NK-92 (cell line): ENCODE measurements around the gene CAPN2.

ENCODE experiments used
- DNase-seq: peaks from one replicate; lab custom pipeline; 2025; ENCODE audit not compliant: unreplicated experiment; lab: John Stamatoyannopoulos, UW

The CAPN2 gene

GRCh38 chr1:223702735-223703667 lies 9.3 kb upstream of the CAPN2 start:
- no peak for DNase-seq

GRCh38 chr1:223703668-223704013 lies 8.7 kb upstream of the CAPN2 start:
- DNase-seq: no peak

GRCh38 chr1:223704921-223705878 lies 7.1 kb upstream of the CAPN2 start:
- DNase-seq: no peak

GRCh38 chr1:223706077-223706973 lies 6.0 kb upstream of the CAPN2 start:
- no peak for DNase-seq

GRCh38 chr1:223707256-223708000 lies 4.9 kb upstream of the CAPN2 start:
- DNase-seq: no peak

- DNase-seq: no peak
Observed at GRCh38 chr1:223708001-223708359, 4.4 kb upstream of the CAPN2 start.

- DNase-seq: no peak
Observed at GRCh38 chr1:223708651-223709268, 3.6 kb upstream of the CAPN2 start.

- no peak for DNase-seq
Observed at GRCh38 chr1:223709598-223709997, 2.7 kb upstream of the CAPN2 start.

- DNase-seq: no peak
Observed at GRCh38 chr1:223710179-223711133, 1.9 kb upstream of the CAPN2 start.

- DNase-seq: no peak
Observed at GRCh38 chr1:223711173-223711572, 1.2 kb upstream of the CAPN2 start.

GRCh38 chr1:223711747-223712193 lies 569 bp upstream of the CAPN2 start:
- DNase-seq: no peak

GRCh38 chr1:223712850-223713474 lies 623 bp downstream of the CAPN2 start:
- DNase-seq: no peak

GRCh38 chr1:223713546-223714420 lies 1.4 kb downstream of the CAPN2 start:
- no peak for DNase-seq

- DNase-seq: no peak
Observed at GRCh38 chr1:223714421-223714724, 2.0 kb downstream of the CAPN2 start.

GRCh38 chr1:223714849-223715603 lies 2.7 kb downstream of the CAPN2 start:
- DNase-seq: no peak

GRCh38 chr1:223715604-223716172 lies 3.3 kb downstream of the CAPN2 start:
- DNase-seq: no peak
